GM19193 (cell line): ENCODE data around the gene STX8.

ENCODE experiments used
- POLR2A ChIP-seq: IDR thresholded peaks from 4 replicates; pipeline ENCODE4 v1.6.1; 2011; ENCODE audit not compliant: insufficient read depth, insufficient read length; ENCODE audit errors: extremely low read depth

Gene STX8

GRCh38 chr17:9266031-9266680 is 309.5 kb downstream of the STX8 start:
- TF ChIP-seq POLR2A, result no peak

GRCh38 chr17:9261081-9262012 is 314.3 kb downstream of the STX8 start:
- TF ChIP-seq POLR2A, result no peak

- no peak for TF ChIP-seq POLR2A
Observed at GRCh38 chr17:9259419-9259818, 316.2 kb downstream of the STX8 start.

GRCh38 chr17:9258115-9259015 is 317.3 kb downstream of the STX8 start:
- TF ChIP-seq POLR2A, result no peak

- no peak for TF ChIP-seq POLR2A
Observed at GRCh38 chr17:9256751-9257629, 318.6 kb downstream of the STX8 start.

- no peak for TF ChIP-seq POLR2A
Observed at GRCh38 chr17:9256361-9256750, 319.3 kb downstream of the STX8 start.

- TF ChIP-seq POLR2A, result no peak
Observed at GRCh38 chr17:9255833-9256232, 319.8 kb downstream of the STX8 start.

- TF ChIP-seq POLR2A, result no peak
Observed at GRCh38 chr17:9254841-9255240, 320.8 kb downstream of the STX8 start.

- no peak for TF ChIP-seq POLR2A
Observed at GRCh38 chr17:9253308-9253707, 322.3 kb downstream of the STX8 start.

- no peak for TF ChIP-seq POLR2A
Observed at GRCh38 chr17:9251273-9251672, 324.3 kb downstream of the STX8 start.

GRCh38 chr17:9249245-9249953 is 326.2 kb downstream of the STX8 start:
- no peak for TF ChIP-seq POLR2A

- TF ChIP-seq POLR2A, result no peak
Observed at GRCh38 chr17:9247401-9247938, 328.1 kb downstream of the STX8 start.
